Stimulated activated CD8-positive, alpha-beta memory T cell treated with anti-CD3 and anti-CD28 coated beads, Interleukin-4, amount 100 ng/mL, for 48 hours (primary cell): Measurements from ENCODE around the gene NEK2.
"Not testable (repeated sequence)": the region's sequence is repeated elsewhere in the genome, so short reads cannot be mapped to it uniquely, and the experiment has no call there.

Experiments
- DNase-seq: peaks from one replicate; pipeline ENCODE4 v3.0.0-alpha.2; 2020

NEK2 gene

DNA sequence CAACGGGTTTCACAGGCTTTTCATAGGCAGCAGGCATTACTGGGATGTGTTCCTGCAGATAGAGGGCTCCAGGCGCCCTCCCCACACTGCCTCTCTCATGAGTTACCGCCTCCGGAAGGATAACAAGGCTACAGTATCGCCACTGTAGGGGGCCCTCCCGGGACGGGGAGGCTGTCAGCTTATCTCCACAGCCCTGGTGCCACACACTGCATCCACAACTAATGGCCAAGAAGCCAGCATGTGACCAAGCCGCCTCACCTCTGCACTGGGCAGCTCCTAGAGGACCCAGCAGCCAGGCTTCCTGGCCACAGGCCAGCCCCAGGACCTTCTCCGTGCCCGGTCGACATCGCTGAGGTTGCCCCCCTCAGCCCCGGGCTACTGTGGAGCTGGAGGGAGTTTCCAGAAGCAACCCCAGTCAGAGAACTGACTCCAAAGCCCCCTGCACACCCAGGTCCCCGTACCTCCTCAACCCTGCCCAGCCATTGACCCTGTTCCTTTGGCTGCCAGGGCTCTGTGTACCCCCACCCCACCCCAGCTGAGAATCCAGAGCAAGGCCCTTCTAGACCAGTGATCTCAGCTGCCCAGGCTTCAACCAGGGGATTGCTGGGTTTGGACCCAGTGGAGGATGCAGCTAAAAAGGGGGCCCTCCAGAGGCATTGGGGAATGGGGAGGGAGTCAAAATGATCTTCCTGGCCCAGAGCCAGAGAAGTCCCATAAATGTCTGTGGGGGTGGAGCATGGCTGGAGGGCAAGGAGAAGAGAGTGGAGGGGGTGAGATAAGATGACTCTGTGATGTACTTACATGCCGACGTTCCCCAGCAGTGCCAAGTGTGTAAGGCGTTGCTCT is 45.0 kb downstream of the NEK2 start:
- DNase-seq = no peak

DNA sequence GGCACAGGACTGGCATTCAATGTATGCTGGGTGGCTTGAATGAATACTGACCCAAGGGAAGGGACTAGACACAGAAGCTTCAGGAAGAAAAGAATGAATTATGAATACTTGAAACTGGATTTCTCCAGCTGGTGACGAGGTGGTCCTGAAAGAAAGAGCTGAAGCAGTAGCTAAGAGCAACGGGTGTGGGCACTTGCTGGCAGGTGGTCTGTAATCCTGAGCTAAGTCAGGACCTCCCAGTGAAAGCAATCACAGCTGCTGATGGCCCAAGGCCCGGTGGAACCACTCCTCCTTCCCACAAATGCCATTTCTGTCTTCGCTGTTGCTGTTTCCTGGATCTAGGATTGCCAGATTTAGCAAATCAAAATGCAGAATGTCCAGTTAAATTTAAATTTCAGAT is 47.0 kb downstream of the NEK2 start:
- no peak for DNase-seq

GRCh38 chr1:211627259-211627658 is 48.2 kb downstream of the NEK2 start:
- no peak for DNase-seq

GRCh38 chr1:211625866-211626265 is 49.6 kb downstream of the NEK2 start:
- DNase-seq = not testable (repeated sequence)

DNA sequence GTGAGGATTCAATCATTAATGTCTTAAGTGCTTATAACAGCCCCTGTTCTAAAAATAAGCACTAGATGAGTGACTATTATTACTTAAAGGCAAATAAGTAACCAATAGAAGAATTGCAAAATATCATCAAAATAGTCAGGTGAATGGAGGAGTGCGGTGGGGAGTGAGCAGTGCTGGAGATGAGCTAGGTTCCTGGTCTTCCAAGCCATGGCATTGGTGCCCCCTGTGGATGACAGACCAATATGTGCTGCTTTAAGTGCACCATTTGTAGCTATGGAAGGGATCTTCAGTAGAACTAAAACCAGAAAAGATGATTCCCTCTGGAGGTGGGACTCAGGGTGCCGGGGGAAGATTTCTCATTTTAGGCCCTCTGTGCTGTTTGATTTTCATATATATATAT is 50.4 kb downstream of the NEK2 start:
- no peak for DNase-seq

DNA sequence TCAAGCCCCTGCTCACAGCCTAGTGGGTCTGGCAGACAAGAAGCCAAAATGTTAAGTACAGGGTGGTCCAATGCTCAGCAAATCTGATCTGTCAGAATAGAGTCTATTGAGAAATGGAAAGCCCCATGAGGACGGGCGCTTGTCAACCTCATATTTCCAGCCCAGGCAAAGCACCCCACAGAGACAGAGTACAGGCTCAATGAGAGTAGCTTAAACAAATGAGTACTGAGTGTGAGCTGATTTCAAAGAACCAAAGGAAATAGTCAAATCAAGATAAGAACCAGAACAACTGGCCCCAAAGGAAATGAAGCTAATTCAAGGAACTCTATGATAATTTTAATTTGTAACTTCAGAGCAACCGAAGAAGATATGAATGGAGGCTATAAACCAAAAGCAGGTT is 51.9 kb downstream of the NEK2 start:
- DNase-seq = no peak

GRCh38 chr1:211621447-211622198 is 53.8 kb downstream of the NEK2 start:
- no peak for DNase-seq

DNA sequence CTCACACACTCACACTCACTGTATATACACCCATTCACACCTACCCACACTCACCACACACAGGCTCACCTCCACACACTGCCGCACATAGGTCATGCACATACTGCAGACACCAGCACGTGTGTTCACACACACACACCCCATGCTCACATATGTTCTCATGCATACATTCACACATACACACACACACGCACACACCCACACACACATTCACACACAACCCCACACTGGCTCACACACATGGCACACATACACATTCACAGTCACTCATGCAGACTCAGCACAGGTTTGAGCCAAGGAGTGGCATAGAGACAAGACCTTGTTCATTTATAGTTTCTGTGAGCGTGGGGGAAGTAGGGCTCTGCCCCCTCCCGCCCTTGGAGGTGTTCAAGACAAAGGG is 55.3 kb downstream of the NEK2 start:
- DNase-seq = no peak

- no peak for DNase-seq
Observed at GRCh38 chr1:211619033-211619996, 56.1 kb downstream of the NEK2 start.

DNA sequence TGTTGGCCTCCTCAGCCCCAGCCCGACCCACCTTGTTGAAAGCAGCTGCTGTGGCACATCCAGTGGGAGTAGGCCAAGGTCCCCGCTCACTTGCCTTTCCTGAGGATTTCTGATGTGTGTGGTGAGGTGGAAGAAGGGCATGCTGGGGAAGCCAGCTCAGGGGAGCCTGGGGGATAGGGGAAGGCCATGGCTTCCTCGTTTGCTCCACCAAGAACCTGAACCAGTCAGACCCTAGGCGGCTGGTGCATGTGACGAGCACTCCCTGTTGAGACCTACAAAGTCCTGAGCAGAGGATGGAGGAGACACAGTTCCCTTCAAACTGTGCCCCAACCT is 58.5 kb downstream of the NEK2 start:
- no peak for DNase-seq

GRCh38 chr1:211616231-211616964 is 59.0 kb downstream of the NEK2 start:
- no peak for DNase-seq

DNA sequence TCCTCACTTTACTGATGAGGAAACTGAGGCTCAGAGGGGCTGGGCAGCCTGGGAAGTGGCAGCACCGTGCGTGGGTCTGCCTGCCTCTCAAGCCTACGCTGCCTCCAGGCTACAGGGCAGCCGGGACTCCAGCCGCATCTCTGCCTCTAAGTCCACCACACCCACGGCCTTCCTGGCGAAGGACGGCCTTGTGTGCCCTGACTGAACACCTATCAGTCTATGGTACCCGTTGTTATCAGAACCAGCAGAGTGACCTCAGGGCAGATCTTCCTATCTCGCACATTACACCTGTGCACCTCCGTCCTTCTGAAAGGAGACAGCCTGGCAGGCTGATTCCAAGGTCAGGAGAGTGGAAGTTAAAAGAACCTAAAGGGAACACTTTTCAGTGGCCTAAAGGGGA is 60.8 kb downstream of the NEK2 start:
- DNase-seq = no peak

GRCh38 chr1:211613951-211614350 is 61.5 kb downstream of the NEK2 start:
- DNase-seq = no peak

GRCh38 chr1:211613108-211613947 is 62.1 kb downstream of the NEK2 start:
- DNase-seq = no peak

- no peak for DNase-seq
Observed at GRCh38 chr1:211612786-211613107, 62.7 kb downstream of the NEK2 start.
